ENCODE results near the gene ITGB1.
A peak's percentile ranks its signal among the peaks of the same experiment; 100 is the strongest.
"Not testable (repeated sequence)": the region's sequence is repeated elsewhere in the genome, so short reads cannot be mapped to it uniquely, and the experiment has no call there.

ITGB1 gene

GRCh38 chr10:32980558-32981468 is 22.8 kb upstream of the ITGB1 start:
- DNase-seq (ENCODE audit: low spot score) (peak; percentile 100), FAIRE-seq (peak; percentile 92)

DNA sequence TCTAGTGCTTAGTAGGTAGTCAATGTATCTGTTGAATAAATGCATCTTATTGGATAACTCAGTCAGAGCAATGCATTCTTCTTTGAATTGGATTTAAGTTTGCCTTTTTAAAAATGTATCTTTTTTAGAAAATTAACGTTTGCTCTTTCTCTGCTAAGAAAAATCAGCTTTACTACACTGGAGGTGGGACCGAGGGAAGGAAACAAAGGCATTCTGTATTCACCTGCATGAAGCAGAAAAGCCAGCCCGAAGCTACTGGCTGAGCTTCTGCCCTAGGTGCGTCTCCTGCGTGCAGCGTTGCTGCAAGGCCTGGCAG is 22.2 kb upstream of the ITGB1 start:
- no peak for FAIRE-seq
- no peak for DNase-seq (ENCODE audit: low spot score)

- FAIRE-seq = not testable (repeated sequence)
Observed at GRCh38 chr10:32979719-32980118, 21.7 kb upstream of the ITGB1 start.

GRCh38 chr10:32979041-32979440 is 21.0 kb upstream of the ITGB1 start:
- no peak for FAIRE-seq
- DNase-seq (ENCODE audit: low spot score) = no peak

More at GRCh38 chr10:32979719-32980118, 21.7 kb upstream of the ITGB1 start:
- DNase-seq (ENCODE audit: low spot score) = not testable (repeated sequence)

DNA sequence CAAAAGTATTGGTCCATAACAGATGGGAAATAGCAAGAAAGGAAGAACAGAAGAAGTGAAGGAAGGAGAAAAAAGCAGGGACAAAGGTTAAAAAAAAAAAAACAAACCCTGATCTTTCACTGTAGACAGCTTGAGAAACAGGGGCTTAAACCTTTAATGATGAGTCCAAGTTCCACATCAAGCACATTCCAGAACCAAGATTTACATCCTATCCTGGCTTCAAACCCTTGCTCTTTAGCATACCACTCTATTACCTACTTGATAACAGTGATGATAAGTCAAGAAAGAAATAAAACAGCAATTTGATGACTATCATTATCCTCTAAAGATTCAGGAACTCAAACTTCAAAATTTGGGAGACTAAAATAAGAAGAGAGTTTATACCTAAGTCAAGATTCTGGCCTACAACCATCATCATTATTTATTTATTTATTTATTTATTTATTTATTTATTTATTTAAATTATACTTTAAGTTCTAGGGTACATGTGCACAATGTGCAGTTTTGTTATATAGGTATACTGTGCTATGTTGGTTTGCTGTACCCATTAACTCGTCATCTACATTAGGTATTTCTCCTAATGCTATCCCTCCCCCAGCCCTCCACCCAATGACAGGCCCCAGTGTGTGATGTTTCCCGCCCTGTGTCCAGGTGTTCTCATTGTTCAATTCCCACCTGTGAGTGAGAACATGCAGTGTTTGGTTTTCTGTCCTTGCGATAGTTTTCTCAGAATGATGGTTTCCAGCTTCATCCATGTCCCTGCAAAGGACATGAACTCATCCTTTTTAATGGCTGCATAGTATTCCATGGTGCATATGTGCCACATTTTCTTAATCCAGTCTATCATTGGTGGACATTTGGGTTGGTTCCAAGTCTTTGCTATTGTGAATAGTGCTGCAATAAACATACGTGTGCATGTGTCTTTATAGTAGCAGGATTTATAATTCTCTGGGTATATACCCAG is 20.1 kb upstream of the ITGB1 start:
- not testable (repeated sequence) for FAIRE-seq; DNase-seq (ENCODE audit: low spot score)

GRCh38 chr10:32976338-32976737 is 18.3 kb upstream of the ITGB1 start:
- FAIRE-seq (no peak), DNase-seq (ENCODE audit: low spot score) (no peak)

GRCh38 chr10:32972929-32973328 is 14.9 kb upstream of the ITGB1 start:
- peak; percentile 75 for FAIRE-seq
- no peak for DNase-seq (ENCODE audit: low spot score)

DNA sequence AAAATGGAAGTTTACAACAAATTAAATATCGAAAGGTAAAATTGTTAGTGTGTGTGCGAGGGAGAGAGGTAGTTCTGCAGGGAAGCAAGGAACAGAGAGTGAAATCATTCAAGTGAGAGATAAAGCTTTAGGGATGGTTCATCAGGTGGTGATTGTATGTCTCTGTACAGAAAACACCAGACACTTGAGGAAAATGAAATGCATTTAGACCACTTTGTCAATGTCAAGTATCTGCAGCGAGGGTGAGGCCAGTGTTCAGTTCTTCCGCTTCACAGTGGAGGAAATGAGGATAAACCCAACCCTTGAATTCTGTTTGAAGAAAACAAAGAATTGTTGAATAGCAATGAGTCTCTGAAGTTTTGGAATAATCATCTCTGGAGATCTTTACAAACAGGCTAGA is 14.4 kb upstream of the ITGB1 start:
- DNase-seq (ENCODE audit: low spot score) (no peak), FAIRE-seq (peak; percentile 54)

DNA sequence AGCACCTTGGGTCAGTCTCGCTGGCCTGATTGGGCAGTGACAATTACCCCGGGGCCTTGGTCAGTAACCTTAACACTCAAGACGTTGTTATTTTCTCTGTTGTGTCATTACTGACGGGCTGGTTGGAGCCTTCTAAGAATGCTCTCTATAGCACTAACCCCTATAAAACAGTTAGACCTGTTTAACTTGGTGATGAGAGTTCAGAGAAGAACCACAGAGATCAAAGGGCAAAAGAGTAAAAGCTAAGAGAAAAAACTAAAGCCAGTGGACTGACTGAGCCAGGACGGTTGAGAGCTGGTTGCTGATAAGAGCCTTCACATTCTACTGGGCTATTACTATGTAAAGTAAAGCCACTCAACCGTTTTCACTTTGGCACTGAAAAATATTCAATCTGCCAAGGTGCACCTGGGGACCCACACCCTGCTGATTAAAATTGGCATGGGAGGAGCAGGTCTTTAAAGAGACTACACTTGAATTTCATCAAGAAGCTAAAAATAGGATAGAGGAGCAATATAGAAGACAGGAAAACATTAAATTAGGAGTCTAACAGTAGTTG is 13.6 kb upstream of the ITGB1 start:
- FAIRE-seq = peak; percentile 95
- DNase-seq (ENCODE audit: low spot score) = peak; percentile 85

GRCh38 chr10:32970910-32971309 is 12.9 kb upstream of the ITGB1 start:
- DNase-seq (ENCODE audit: low spot score) (peak; percentile 30), FAIRE-seq (peak; percentile 88)

- FAIRE-seq (no peak), DNase-seq (ENCODE audit: low spot score) (no peak)
Observed at GRCh38 chr10:32964270-32964669, 6.2 kb upstream of the ITGB1 start.

GRCh38 chr10:32963096-32963495 is 5.1 kb upstream of the ITGB1 start:
- DNase-seq (ENCODE audit: low spot score) (no peak), FAIRE-seq (peak; percentile 51)

GRCh38 chr10:32962521-32962920 is 4.5 kb upstream of the ITGB1 start:
- no peak for FAIRE-seq
- DNase-seq (ENCODE audit: low spot score) = no peak

DNA sequence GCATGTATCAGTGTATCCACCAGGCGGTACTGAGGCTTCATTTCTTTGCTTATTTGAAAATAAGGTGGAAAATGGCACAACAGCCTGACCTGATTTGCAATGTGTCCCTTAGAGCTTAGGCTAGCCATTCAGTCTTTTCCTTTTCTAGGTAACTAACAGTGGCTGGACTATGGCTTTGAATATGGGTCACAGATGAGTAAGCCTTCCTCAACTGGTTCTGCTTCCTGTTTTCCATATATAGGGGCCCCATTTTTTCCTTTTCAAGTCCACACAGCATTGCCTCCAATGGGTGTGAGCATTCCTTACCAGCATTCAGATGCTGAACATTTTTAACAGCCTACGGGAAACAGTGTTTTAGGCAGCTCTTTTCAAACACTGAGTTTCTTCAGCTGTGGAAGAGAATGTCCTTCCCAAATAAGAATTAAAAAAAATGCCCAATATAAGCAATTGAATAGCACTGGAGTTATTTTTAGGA is 3.9 kb upstream of the ITGB1 start:
- DNase-seq (ENCODE audit: low spot score) (peak; percentile 71), FAIRE-seq (peak; percentile 73)

- no peak for FAIRE-seq
- DNase-seq (ENCODE audit: low spot score) = no peak
Observed at GRCh38 chr10:32961343-32961894, 3.4 kb upstream of the ITGB1 start.

DNA sequence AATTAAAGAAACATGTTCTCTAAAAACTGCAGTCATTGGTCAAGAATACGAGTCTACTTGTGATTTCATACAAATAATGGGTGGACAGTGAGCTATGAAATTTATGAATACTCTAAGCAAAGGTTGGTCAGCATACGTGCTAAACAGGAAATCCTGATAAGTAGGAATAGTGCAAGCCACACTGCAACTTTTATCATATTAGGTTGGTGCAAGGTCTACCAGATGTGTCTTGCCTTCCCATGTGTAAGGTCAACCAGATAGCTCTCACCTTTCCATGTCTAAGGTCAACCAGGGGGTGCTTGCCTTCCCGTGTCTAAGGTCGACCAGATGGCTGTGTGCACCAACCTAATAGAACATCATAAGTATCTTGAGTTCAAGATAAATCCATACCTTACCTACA is 2.0 kb upstream of the ITGB1 start:
- DNase-seq (ENCODE audit: low spot score) = no peak
- no peak for FAIRE-seq

DNA sequence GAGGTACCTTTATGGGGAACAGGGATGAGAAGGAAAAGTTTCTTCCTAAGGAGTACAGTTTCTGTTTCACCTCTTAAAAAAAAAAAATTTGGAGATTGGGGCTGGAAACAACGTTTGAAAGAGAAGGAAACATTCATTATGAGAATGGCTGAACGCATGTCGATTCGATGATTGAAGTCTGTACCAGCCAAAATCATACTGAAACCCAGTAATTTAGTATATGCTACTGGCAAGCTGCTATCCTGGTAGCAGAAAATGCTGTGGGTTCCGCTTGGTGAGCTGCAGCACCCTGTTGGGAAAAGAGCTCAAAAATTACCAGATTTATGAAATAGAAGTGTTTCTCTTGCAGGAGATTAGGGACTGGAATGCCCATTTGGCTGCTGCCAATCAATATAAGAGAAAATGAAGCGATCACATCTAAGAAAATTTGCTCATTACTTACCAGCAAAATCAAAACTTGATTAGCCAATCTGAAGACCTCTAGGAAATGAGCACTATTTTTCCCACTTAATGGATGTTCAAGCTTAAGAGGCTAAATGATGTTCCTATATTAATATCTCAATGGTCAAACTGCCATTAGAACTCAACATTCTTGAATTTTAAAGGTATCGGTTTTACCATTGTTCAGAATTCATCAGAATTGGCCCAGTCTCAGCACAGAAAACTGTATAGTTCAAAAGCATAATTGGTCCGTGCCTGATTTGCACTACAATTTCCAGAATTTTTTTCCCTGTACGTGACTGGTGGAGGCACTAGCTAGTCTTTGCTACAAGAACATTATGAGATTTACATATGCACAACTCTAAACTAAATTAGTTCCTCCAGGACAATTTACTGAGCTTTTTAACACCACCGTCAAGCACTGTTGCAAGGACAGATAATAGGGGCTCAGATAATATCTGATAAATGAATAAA is 1.2 kb upstream of the ITGB1 start:
- FAIRE-seq = no peak

DNA sequence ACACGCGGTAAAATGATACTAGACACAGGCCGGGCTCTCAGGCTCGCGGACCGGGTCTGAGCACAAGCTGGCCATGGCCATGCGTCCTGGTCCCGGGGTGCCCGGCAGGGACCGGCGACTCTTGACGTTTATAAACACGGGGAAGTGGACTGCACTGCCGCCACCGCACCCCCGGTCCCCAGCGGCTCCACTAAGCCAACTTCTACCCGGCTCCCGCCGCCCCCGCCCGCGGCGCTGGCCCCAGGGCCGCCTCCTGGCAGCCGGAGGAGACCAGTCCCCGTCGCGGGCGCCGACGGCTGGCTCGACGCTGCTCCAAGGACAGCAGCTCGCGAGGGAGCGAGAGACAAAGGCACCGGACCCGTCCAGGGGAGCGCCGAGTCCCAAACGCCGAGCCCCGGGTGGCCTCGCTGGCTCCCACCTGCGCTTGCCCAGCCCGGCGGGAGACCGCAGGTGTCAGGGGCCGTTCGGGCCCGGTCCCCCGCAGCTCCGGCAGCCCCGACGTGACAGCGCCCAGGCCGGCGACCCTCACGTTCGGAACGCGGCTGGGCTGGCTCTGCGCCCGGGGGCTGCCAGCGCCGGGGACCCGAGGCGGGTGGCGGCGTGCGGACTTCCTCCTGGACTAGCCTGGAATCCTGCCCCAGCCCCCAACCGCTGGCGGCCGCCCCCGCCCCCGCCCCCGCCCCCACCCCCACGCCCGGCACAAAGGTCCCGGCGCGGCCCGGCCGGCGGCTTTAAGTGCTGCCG is 517 bp downstream of the ITGB1 start:
- FAIRE-seq (no peak), DNase-seq (ENCODE audit: low spot score) (no peak)

More for the DNA sequence above, 1.2 kb upstream of the ITGB1 start:
- DNase-seq (ENCODE audit: low spot score) = no peak

- no peak for DNase-seq (ENCODE audit: low spot score)
Observed at GRCh38 chr10:32956365-32957197, 1.4 kb downstream of the ITGB1 start.

More at GRCh38 chr10:32956365-32957197, 1.4 kb downstream of the ITGB1 start:
- FAIRE-seq = no peak
